ENCODE data around the gene TNFRSF9.

The TNFRSF9 gene

DNA sequence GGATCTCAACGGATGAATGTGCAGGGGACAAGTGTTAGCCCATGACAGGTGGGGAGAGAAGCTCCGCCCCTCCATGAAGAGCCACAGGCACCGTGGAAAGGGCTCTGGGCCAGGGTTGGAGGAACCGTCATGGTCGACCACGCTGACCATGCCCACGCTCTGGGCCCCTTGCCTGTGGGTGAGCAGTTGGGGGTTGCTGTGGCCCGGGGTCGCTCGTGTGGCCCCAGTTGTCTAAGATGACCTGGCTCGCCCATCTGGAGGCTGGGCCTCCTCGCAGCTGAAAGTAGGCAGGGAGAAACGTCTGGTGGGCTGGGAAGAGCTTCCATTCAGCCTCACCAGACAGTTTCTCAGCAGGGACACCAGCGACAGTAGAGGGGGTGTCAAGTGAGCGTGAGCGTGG is 74.7 kb downstream of the TNFRSF9 start:
- Histone ChIP-seq H3K27ac (ENCODE audit: poor library complexity, severe bottlenecking) (no peak overlapping the region), H3K9me3 (ENCODE audit: severe bottlenecking) (peaks cover 2% of the 10 kb centered on the region), H3K36me3 (ENCODE audit: low read depth) (no peaks in the 10 kb centered on the region), H3K4me1 (ENCODE audit: insufficient read depth, poor library complexity, severe bottlenecking) (no peaks in the 10 kb centered on the region), H3K27me3 (ENCODE audit: insufficient read depth, poor library complexity, severe bottlenecking) (no peaks in the 10 kb centered on the region), H3K4me3 (ENCODE audit: severe bottlenecking) (no peak overlapping the region)
- TF ChIP-seq, protein P1, sequence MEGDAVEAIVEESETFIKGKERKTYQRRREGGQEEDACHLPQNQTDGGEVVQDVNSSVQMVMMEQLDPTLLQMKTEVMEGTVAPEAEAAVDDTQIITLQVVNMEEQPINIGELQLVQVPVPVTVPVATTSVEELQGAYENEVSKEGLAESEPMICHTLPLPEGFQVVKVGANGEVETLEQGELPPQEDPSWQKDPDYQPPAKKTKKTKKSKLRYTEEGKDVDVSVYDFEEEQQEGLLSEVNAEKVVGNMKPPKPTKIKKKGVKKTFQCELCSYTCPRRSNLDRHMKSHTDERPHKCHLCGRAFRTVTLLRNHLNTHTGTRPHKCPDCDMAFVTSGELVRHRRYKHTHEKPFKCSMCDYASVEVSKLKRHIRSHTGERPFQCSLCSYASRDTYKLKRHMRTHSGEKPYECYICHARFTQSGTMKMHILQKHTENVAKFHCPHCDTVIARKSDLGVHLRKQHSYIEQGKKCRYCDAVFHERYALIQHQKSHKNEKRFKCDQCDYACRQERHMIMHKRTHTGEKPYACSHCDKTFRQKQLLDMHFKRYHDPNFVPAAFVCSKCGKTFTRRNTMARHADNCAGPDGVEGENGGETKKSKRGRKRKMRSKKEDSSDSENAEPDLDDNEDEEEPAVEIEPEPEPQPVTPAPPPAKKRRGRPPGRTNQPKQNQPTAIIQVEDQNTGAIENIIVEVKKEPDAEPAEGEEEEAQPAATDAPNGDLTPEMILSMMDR (IDR thresholded peaks at IDR 0.05; ENCODE audit: poor library complexity, severe bottlenecking) = no peak
- no peak for ATAC-seq (ENCODE audit: low read depth)
- no peak for DNase-seq (ENCODE audit: low spot score)

Measured in RWPE2 (cell line).